Tibial artery (tissue), 4 donors: ENCODE results near the gene MROH7.

Experiments used
- DNase-seq, 2 donors: peaks; one replicate each; pipeline ENCODE4 v3.0.0-alpha.2; 2019
- H3K27ac ChIP-seq, 2 donors: fragments of 200-600 bp; sonication (generic) in 1 of 2; 1 replicate in 1 of 2; 2 replicates in 1 of 2; pipeline ENCODE4 v1.5.1; 2018 to 2019; ENCODE audit warnings: mild to moderate bottlenecking in 1 of 2
- H3K27me3 ChIP-seq, 2 donors: fragments of 200-600 bp; sonication (generic) in 1 of 2; one replicate each; pipeline versions ENCODE4 v1.5.1 to v1.6.0; 2016 to 2019
- H3K36me3 ChIP-seq, 3 donors: fragments of 200-600 bp; sonication (generic) in 2 of 3; one replicate each; pipeline ENCODE4 v1.5.1; 2016 to 2019; ENCODE audit warnings: mild to moderate bottlenecking in 2 of 3
- H3K4me1 ChIP-seq, 4 donors: fragments of 200-600 bp; sonication (generic) in 2 of 4; 1 replicate in 3 of 4; 2 replicates in 1 of 4; pipeline ENCODE4 v1.5.1; 2016 to 2019
- H3K4me3 ChIP-seq, 2 donors: fragments of 200-600 bp; sonication (generic) in 1 of 2; 1 replicate in 1 of 2; 2 replicates in 1 of 2; pipeline ENCODE4 v1.5.1; 2018 to 2019; ENCODE audit warnings: mild to moderate bottlenecking in 2 of 2
- H3K9me3 ChIP-seq, 3 donors: fragments of 200-600 bp; sonication (generic) in 1 of 3; one replicate each; pipeline ENCODE4 v1.5.1; 2016 to 2019
- intact Hi-C: fragments of 100-400 bp; cut with DNase I; formaldehyde crosslinking; loops from one replicate; pipeline ENCODE4 v1.15.0; 2023; ENCODE audit warnings: low total_unique reads
- TF ChIP-seq, protein P1 (sequence below), 2 experiments: fragments of 200-600 bp in 1 of 2; fragments of 450-650 bp in 1 of 2; IDR thresholded peaks; one replicate each; pipeline ENCODE4 v1.5.1; 2017 to 2019; ENCODE audit warnings: antibody characterized with exemption in 2 of 2, mild to moderate bottlenecking in 1 of 2, moderate library complexity in 1 of 2

The MROH7 gene

DNA sequence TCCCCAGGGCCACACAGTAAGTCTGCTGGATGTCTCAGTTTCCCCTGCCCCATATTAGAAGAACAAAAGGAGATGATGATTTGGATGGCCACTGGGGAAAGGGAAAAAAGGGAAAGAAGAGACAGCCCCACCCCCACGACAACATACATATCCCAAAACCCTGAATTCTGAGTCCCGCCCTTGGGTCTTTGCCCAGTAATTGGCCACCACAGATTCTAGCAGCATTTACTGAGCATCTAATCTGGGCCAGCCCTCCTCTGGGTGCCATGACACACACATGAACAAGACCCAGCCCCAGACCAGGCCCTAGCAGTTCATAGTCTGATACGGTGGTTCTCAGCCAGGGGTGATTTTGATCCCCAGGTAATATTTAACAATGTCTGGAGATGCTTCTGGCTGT is 68.8 kb downstream of the MROH7 start:
- TF ChIP-seq, protein P1, sequence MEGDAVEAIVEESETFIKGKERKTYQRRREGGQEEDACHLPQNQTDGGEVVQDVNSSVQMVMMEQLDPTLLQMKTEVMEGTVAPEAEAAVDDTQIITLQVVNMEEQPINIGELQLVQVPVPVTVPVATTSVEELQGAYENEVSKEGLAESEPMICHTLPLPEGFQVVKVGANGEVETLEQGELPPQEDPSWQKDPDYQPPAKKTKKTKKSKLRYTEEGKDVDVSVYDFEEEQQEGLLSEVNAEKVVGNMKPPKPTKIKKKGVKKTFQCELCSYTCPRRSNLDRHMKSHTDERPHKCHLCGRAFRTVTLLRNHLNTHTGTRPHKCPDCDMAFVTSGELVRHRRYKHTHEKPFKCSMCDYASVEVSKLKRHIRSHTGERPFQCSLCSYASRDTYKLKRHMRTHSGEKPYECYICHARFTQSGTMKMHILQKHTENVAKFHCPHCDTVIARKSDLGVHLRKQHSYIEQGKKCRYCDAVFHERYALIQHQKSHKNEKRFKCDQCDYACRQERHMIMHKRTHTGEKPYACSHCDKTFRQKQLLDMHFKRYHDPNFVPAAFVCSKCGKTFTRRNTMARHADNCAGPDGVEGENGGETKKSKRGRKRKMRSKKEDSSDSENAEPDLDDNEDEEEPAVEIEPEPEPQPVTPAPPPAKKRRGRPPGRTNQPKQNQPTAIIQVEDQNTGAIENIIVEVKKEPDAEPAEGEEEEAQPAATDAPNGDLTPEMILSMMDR (IDR thresholded peaks at IDR 0.05): no peak
- Histone ChIP-seq H3K4me1 (peaks cover 0 to 7% (median 3%) of the 10 kb centered on the region in 4 donors), H3K4me3 (no peak overlapping the region), H3K27me3 (no peaks in the 10 kb centered on the region), H3K27ac (no peak overlapping the region), H3K9me3 (no peaks in the 10 kb centered on the region), H3K36me3 (peaks cover 7 to 22% (median 13%) of the 10 kb centered on the region in 3 donors)
- no peak for DNase-seq
- intact Hi-C loops: no loop called here

- peaks cover 0 to 7% (median 3%) of the 10 kb centered on the region in 4 donors for H3K4me1 ChIP-seq
- intact Hi-C loops: no loop called here
- TF ChIP-seq, protein P1 (IDR thresholded peaks at IDR 0.05): no peak
- DNase-seq: no peak
- H3K27me3 ChIP-seq: no peaks in the 10 kb centered on the region
- no peak overlapping the region for H3K4me3 ChIP-seq
- peaks cover 7 to 22% (median 11%) of the 10 kb centered on the region in 3 donors for H3K36me3 ChIP-seq
- no peaks in the 10 kb centered on the region for H3K9me3 ChIP-seq
- H3K27ac ChIP-seq: no peak overlapping the region
These were observed 69.3 kb downstream of the MROH7 start for GRCh38 chr1:54710841-54711240.

GRCh38 chr1:54711536-54711935 is 70.0 kb downstream of the MROH7 start:
- intact Hi-C loops: no loop called here
- no peaks in the 10 kb centered on the region for H3K27me3 ChIP-seq
- H3K4me1 ChIP-seq: peaks cover 0 to 11% (median 6%) of the 10 kb centered on the region in 4 donors
- no peak overlapping the region for H3K4me3 ChIP-seq
- no peak for DNase-seq
- TF ChIP-seq, protein P1 (IDR thresholded peaks at IDR 0.05): no peak
- no peak overlapping the region for H3K27ac ChIP-seq
- H3K36me3 ChIP-seq: peaks cover under 1 to 15% (median 9%) of the 10 kb centered on the region in 3 donors
- no peaks in the 10 kb centered on the region for H3K9me3 ChIP-seq

- Histone ChIP-seq H3K4me1 (peaks cover 0 to 18% (median 8%) of the 10 kb centered on the region in 4 donors), H3K4me3 (peak overlapping the region; percentile 70 to 76), H3K27ac (peak overlapping the region; percentile 81 to 84), H3K36me3 (peaks cover 0 to 19% (median 10%) of the 10 kb centered on the region in 3 donors), H3K27me3 (no peaks in the 10 kb centered on the region), H3K9me3 (no peaks in the 10 kb centered on the region)
- no peak for DNase-seq
- intact Hi-C loops: no loop called here
- TF ChIP-seq, protein P1 (IDR thresholded peaks at IDR 0.05): no peak
These were observed 73.4 kb downstream of the MROH7 start for GRCh38 chr1:54714881-54715492.

GRCh38 chr1:54715493-54716298 is 74.1 kb downstream of the MROH7 start, which contains the start of gene TTC4:
TSS of gene TTC4 (plus strand) at chr1:54715861. CDS start at chr1:54715909, 48 bp downstream.
- H3K27me3 ChIP-seq: no peaks in the 10 kb centered on the region
- peaks cover 0 to 25% (median 10%) of the 10 kb centered on the region in 3 donors for H3K36me3 ChIP-seq
- H3K9me3 ChIP-seq: no peaks in the 10 kb centered on the region
- H3K27ac ChIP-seq: peak within 1 kb of the TSS; percentile 81 to 84
- TF ChIP-seq, protein P1 (IDR thresholded peaks at IDR 0.05): peak in 1 of 2 experiments; percentile 6
- intact Hi-C loops: no loop called here
- peak; percentile 78 to 89 for DNase-seq
- H3K4me1 ChIP-seq: peaks cover 0 to 18% (median 8%) of the 10 kb centered on the region in 4 donors
- peak within 1 kb of the TSS; percentile 70 to 76 for H3K4me3 ChIP-seq
